UCSD-AML1 (cell line): Measurements from ENCODE around the gene STK17B.
A peak's percentile ranks its signal among the peaks of the same experiment; 100 is the strongest.

Source experiments
- DNase-seq: peaks from one replicate; lab custom pipeline; 2025; ENCODE audit not compliant: unreplicated experiment; lab: John Stamatoyannopoulos, UW

STK17B gene

GRCh38 chr2:196184921-196185320, 13.5 kb upstream of the STK17B start:
- no peak for DNase-seq

- no peak for DNase-seq
Observed at GRCh38 chr2:196183528-196184231, 12.3 kb upstream of the STK17B start.

- no peak for DNase-seq
Observed at GRCh38 chr2:196183172-196183473, 11.7 kb upstream of the STK17B start.

GRCh38 chr2:196182439-196183171, 11.2 kb upstream of the STK17B start:
- DNase-seq, result no peak

- DNase-seq, result no peak
Observed at GRCh38 chr2:196181484-196181883, 10.1 kb upstream of the STK17B start.

GRCh38 chr2:196177124-196177523, 5.7 kb upstream of the STK17B start:
- DNase-seq, result no peak

- no peak for DNase-seq
Observed at GRCh38 chr2:196176142-196176738, 4.9 kb upstream of the STK17B start.

- no peak for DNase-seq
Observed at GRCh38 chr2:196174404-196174803, 3.0 kb upstream of the STK17B start.

GRCh38 chr2:196173505-196173904, 2.1 kb upstream of the STK17B start:
- DNase-seq, result no peak

GRCh38 chr2:196172951-196173350, 1.6 kb upstream of the STK17B start:
- no peak for DNase-seq

- DNase-seq, result no peak
Observed at GRCh38 chr2:196171946-196172345, 568 bp upstream of the STK17B start.

- peak; percentile 36 for DNase-seq
Observed at GRCh38 chr2:196170606-196171247, 651 bp downstream of the STK17B start.

GRCh38 chr2:196170213-196170605, 1.2 kb downstream of the STK17B start:
- DNase-seq, result peak; percentile 22

- no peak for DNase-seq
Observed at GRCh38 chr2:196169516-196169915, 1.9 kb downstream of the STK17B start.

- DNase-seq, result no peak
Observed at GRCh38 chr2:196168181-196168580, 3.2 kb downstream of the STK17B start.

GRCh38 chr2:196167666-196168065, 3.7 kb downstream of the STK17B start:
- DNase-seq, result no peak

GRCh38 chr2:196166876-196167275, 4.5 kb downstream of the STK17B start:
- no peak for DNase-seq

- DNase-seq, result no peak
Observed at GRCh38 chr2:196165016-196165415, 6.4 kb downstream of the STK17B start.

GRCh38 chr2:196163285-196163684, 8.1 kb downstream of the STK17B start:
- DNase-seq, result no peak

GRCh38 chr2:196162586-196163175, 8.7 kb downstream of the STK17B start:
- DNase-seq, result no peak

GRCh38 chr2:196160946-196161345, 10.4 kb downstream of the STK17B start:
- DNase-seq, result no peak

GRCh38 chr2:196160101-196160500, 11.3 kb downstream of the STK17B start:
- DNase-seq, result peak; percentile 31
